Muscle of back (tissue), 11 donors: ENCODE measurements around the gene EPHB3. TPM values are rescaled to one million over a fixed set of nuclear protein-coding genes. Genes with fewer than 3 reads are reported as not detected.
"Not testable (repeated sequence)": the region's sequence is repeated elsewhere in the genome, so short reads cannot be mapped to it uniquely, and the experiment has no call there.

ENCODE experiments used
- DNase-seq, 3 donors: peaks; one replicate each; pipeline versions ENCODE4 v3.0.0 to v3.0.0-alpha.2; 2013
- polyA plus RNA-seq, 10 donors: library from polyadenylated mRNA; unstranded; fragments of 120-200 nt; gene quantifications; one replicate each; pipeline ENCODE4 v1.2.1, GENCODE V29; 2013; ENCODE audit not compliant: insufficient read length in 10 of 10

The EPHB3 gene
- polyA plus RNA-seq, 10 donors, result 25.8 to 54.4 (median 32.4) TPM

DNA sequence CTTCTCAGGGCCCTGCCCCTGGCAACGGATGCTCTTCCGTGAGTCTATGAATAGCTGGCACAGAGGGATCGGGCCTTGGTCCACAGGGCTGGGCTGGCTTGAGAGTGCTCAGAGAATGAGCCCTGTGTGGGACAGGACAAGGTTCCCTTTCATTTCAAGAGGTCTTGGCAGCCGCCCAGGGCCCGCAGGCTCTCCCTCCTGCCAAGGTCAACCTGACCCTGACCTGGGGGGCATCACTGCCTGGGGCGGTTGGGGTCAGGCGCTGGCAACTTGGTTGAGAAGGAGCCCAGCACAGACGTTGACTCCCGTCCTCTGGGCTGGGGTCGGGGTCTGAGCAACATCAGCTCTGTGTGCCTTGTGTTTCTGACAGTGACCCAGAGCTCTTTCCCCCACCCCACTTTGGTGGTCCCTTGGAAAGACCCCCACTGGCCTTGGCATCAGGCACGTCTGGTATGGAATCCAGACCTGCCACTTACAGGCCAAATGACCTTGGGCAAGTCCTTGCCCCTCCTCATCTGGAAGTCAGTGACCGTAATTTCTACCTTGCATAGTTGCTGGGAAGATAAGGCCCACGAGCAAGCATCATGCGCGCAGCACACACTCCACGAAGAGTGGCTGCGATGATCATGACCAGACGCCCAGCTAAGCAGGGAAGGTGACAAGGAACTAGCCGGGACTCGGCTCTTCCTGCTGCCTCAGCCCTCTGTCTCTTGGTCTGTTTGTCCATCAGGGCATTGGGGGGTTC lies 36.4 kb downstream of the EPHB3 start:
- DNase-seq, result no peak

DNA sequence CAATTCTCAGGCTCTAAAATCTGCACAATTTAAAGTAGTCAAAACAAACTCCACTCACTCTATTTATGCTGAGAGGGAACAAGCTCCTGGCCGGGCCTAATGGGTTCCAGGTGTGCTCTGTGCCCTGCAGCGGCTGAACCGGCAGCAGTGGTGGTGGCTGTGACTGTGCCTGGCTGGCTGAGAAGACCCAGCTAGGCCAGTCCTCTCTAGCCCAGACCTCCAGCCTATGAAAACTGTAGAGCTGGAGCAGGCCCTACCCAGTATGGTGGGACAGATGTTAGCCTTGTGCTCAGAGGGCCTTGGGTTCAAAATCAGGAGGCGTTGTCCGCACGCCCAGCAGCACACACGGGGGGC lies 37.0 kb downstream of the EPHB3 start:
- no peak for DNase-seq

DNA sequence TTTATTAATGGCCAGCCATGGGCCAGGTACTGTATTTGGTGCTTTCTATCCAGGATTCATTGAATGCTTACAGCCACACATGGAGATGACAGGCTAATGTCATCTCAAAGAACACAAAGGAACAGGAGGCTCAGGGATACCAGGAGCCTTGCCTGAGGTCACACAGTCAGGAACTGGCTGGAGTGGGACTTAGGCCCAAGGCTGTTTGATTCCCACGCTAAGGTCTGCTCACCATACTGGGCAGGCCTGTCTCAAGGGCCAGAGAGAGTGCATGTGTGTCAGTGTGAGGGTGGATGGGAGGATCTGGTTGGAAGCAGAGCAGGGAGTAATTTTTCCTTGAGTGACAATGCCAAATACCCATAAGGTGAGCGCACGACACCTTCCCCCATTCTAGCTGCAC lies 37.6 kb downstream of the EPHB3 start:
- DNase-seq, result no peak

DNA sequence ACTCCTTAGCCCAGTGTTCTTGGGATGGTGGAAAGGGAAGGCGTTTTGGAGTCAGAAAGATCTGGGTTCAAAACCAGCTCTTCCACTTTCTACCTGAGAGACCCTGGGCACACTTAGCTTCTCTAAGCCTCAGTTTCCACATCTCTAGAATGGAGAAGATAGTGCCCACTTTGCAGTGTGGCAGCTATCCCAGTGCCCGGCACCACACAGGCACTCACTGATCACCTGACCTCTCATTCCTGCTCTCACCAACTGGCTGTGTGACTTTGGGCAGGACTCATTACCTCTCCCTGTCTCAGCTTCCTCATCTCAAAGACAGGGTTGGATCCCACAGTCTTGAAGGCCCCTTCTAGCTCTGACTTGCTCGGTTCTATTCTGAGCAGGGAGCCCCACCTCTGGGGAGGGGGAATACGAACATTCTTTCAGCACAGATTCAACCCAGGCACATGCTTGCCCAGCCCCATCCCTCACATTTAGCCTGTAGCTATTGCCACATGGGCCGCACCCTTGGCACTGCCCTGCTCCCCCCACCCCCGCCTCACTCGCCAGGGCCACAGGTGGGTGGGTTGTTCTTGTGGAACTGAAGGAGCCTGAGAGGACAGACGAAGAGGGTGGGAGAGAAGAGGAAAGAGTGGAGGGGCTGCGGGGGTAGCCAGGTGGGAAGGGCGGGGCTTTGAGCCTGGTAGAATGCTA lies 39.2 kb downstream of the EPHB3 start:
- no peak for DNase-seq

DNA sequence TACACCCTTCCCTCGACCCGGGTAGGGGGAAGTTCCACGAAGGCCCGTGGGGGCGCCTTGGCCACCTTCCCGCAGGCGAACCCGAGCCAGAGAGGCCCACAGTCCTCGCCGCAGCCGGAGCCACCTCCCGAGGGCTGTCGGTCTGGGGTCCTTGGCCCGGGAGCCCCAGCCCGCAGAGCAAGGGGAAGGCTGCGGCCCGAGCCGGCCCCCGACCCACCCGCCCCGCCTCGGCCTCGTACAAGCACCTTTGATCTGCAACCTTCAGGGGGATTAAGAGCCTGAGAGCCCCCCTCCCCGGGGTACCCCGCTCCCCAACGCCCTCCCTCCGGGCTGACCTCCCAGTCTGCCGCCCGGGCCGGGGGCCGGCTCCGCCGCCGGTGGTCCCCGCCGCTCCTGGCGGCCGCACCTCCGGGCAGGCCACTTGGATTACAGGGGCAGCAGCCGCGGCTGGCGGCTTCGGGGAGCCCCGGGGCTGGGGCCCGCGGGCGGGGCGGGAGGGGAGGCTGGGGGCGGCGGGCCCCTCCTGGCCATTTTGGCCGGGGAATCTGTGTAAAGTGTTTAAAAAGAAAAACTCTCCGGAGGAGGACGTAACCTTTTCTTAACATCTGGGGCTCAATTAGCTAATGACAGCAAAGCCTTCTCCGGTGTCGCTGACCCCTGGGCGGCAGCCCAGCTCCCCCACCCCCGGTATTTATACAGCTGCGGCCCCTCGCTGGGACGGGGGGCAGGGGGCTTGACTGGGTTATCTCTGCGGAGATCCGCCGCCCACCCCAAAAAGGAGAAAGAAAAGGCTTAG lies 40.2 kb downstream of the EPHB3 start:
- no peak for DNase-seq

DNA sequence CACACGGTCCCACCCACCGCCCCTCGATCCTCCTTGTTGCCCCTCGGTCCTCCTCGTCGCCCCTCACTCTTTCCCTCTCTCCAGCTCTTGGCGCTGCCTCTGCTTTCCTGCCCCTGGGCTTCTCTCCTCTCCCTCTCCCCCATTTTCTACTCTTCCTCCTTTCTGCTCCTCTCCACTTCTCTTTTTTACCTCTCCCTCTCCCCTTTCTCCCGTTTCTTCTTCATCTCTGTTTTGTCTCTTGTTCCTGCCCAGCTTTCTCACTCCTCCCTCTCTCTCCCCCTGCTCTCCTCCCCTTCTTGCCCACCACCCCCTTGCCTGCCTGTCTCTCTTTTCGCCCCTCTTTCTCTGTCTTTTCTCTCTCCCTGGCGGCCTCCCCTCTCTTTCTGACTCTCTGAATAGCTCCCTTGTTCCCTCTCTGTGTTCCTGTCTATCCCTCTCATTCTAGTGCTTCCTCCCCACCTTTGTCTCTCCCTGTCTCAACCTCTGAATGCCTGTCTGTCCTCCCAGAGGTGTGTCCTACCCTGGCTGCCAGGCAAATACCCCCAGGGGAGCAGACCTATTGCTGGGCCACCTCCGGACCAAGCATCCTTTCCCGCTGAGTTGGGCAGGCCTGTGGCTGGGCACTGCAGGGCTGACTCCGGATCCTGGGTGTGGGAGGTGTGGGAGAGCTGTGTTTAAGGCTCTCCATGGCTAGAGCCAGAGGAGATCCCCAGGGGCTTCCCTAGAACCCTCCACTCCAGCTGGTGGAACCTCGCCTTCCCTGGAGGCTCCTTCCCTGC lies 41.0 kb downstream of the EPHB3 start:
- peak in 1 of 3 donors; percentile 79 for DNase-seq

DNA sequence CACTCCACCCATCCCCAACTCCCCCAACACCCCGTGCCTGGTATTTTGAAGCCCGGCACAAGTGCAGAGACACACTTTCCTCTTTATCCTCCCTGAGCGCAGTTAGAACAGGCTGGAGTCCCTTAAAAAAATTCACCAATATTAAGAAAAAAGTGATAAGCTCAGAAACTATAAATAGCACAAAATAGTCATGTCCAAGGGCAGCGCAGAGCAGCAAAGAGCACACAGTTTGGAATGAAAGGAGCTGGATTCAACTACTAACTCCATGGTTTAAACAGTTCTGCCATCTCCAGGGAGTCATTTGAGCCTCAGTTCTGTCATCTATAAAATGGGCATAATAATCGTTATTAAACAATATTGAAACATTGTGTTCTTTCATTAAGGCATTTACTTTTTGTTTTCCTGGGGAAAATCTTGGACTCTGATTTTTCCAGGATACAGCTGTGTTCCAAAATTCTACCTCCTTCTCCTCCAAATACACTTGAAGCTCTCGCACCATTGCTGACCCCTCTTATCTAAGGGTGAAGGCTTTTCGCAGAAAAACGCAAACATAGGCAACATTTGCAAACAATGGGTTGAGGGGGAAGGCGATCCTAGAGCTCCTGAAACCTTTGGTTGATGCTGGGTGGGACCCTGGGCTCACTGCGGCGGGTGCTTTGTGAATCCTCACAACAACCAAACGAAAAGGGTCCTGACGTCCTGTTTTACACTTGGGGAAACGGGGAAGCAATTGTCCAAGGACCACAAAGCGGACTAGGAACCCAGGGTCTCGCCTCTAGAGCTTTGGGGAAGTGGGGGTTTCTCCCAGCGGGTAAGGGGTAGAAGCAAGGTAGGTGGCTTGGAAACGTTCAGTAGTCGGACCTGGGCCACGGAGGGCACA lies 41.8 kb downstream of the EPHB3 start:
- peak in 1 of 3 donors; percentile 81 for DNase-seq

DNA sequence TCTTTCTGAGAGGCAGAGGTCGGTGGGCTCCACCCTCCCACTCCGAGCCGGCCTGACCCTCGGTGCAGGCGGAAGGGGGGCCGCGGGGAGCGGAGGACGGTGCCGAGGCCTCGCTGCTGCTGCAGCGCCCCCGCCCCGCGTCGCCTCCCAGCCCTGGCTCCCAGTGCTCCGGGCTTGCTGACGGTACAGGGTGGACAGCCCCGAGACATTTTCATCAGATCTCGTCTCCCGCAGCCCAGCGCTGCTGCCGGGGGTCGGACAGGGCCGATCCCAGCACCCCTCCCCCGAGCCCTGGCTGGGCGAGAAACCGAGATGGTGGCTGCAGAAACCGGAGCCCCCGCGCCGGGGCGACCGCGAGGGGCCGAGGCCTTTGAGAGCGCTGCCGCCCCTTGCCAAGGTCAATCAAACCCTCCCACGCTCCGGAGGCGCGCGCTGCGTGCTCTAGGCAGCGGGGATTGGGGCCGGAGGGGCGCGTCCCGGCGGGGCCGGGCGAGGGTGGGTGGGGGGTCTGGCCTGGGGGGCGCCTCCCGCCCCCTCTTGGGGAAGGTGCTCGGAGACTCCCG lies 42.5 kb downstream of the EPHB3 start:
- DNase-seq, result peak in 1 of 3 donors; percentile 84

DNA sequence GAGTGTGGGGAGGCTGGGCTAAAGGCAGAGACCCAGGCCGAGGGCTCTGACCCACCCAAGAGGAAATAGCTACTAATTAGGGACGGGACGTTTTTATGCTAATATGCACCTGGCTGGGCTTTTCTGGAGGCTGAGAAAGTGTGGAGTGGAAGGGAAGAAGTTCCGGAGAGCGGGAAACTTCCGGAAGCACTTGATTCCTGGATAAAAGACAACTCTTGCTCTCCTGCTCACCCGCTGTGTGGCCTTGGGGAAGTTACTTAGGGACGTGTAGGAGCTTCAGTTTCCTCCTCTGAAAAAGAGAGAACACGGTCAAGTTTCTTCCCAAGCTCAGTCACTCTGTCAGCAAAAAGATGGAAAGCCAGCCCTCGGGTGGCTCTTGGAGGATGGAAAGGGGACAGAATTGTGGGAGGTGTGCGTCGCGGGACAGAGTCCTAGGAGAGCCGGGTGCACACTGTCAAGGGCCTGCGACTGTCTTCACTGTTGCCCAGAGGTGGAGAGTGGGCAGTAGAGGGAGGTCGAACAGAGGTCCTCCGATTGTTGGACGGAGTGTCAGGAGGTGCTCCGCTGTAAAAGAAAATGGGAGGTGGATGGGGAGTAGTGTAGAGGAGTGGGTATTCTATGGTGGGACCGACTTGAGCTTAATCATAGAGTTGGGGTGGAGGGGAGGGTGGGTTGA lies 43.2 kb downstream of the EPHB3 start:
- DNase-seq, result peak in 1 of 3 donors; percentile 69

DNA sequence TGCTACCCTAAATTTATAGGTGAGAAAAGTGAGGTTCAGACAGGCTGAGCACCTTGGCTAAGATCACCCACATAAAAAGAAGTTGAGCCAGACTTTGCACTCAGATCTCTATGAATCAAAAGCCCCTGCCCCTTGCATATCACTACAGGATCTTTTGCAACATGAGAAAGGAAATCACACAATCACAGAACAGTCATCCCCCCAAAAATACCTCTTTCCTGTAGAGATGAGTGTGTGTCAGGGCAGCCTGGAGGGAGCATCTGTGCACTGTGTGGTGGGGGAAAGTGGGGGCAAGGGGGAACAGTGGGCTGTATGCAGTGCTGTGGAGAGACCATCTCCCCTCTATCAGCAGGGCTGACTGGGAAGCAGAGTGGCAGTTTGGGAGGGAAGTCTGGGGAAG lies 46.6 kb downstream of the EPHB3 start:
- no peak for DNase-seq

DNA sequence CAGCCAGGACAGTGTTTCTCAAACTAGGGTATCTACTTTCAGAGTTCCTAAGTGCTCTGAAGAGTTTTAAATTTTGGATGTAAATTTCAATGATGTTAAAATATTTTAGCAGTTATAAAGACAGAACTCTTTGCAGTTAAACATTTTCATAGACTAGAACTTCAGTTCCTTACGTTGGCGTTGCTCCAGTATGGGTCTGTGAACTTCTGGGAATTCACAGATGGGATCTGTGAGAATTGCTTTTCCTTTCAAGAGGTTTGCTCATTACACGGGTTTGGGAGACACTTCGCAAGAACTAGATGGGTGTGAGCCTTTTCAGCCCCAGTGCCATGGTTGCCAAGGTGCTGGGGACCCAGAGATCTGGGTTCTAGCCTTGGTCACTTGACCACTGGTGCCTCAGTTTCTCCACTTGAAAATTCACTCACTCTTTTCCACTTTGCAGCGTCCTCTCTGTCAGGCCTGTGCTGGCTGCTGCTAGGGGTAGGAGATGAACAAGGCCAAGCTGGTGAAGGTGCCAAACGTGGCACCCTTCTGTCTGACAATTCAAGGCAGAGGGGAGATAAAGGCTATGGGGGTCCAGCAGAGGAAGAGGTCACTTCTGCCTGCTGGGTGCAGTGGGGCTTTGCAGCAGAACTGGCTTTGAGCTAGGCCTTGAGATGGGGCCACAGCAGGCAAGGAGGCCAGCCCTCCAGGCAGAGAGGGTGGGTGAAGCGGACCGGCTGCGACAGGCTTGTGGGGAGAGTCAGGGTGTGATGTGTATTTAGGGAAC lies 48.1 kb downstream of the EPHB3 start:
- no peak for DNase-seq

DNA sequence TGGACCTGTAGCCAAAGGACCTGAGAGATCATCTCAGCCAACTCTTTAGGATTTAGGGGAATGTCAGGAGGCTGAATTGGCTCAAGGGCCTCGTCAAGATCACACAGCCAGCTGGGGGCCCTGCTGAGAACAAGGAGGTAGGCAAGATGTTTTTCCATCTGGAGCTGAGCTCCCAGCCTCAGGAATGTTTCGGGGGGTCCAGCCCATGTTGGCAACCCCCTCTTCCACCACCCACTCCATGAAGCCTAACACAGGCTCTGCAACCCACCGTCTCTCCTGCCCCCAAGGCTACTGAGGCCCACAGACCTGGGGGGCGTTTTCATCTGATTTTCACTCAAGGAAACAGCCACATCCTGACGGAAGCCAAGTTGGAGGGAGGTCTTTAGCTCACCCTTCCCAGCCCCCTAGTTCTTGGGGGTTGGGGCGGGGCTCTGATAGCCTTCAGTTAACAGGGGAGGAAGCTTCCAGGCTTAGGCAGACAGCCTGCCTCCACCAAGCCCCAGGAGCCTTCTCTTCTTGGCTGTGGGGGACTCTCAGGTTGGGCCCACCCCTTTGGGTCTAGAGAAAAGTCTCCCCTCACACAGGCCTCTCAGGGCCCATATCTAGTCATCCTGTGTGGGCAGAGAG lies 48.8 kb downstream of the EPHB3 start:
- peak in 1 of 3 donors; percentile 75 for DNase-seq

DNA sequence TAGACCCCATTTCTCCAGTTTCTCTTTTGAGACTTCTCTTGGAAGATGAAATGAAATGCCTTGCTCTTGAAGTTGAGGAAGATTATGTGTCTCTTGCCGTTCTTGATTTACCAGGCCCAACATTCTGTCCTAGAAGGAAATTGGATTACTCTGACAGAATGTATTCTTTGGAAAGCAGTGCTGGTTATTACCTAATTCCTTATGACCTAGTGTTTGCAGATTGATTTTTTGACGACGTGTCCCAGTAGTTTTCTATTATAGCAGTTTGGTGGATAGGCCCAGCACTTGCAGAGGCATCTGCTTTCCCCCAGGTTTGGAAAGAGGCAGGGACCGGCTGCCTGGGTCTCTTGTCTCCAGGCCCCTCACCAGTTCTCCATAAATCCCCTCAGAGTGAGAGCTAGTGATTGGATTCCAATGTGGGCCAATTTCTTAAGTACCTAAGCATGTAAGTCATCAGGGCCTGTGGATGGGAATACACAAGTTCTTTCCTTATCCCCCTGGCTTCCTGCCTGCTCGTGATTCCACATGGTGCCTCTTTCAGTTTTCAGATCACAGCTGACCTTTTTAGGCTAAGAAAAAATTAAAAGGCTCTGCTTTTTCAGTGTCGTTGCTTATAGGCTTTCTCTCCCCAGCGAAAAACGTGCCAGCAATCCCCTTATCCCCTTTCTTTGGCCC lies 50.2 kb downstream of the EPHB3 start:
- DNase-seq, result peak in 2 of 3 donors; percentile 86 to 94

DNA sequence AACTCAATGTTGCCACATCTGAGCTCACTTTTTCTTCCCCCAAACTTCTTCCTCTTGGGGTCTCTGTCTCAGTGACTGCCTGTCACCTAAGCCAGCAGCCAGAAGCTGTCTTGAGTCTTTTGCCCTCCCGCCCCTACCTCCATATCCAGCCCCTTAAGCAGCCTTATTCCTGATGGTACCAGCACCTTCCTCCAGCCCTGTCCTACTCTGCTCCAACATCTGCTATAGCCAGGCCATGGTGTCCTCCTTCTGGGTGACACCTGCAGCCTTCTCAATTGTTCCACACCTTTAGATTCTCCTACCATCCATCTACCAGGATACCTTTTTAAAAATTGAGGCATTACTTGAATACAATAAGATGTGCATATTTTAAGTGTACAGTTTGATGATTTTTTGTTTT lies 53.8 kb downstream of the EPHB3 start:
- no peak for DNase-seq

DNA sequence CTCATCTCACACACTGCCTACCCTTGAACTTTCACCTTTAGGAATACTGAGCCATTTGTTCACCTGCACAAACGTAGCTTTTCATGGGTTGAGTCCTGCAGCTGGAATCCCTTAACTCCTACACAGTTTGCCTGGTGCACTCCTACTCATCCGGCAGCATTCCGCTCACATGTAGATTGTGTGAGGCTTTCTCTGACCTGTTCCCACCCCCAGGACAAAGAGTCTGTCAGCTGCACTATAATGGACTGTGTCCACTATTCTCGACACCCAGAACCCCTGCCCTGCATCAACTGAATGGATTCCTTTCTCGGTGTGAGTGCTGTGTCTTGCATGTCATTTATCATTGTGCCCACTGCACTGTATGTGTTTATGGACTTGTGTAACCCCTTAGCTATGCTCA lies 54.9 kb downstream of the EPHB3 start:
- DNase-seq, result no peak

DNA sequence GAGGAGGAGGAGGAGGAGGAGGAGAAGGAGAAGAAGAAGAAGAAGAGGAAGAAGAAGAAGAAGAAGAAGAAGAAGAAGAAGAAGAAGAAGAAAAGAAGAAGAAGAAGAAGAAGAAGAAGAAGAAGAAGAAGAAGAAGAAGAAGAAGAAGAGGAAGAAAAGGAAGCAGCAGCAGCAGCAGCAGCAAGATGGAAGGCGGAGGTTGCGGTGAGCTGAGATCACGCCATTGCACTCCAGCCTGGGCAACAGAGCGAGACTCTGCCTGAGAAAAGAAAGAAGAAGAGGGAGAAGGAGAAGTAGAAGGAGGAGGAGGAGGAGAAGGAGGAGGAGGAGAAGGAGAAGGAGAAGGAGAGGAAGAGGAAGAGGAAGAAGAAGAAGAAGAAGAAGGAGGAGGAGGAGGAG lies 55.7 kb downstream of the EPHB3 start:
- DNase-seq, result not testable (repeated sequence)

DNA sequence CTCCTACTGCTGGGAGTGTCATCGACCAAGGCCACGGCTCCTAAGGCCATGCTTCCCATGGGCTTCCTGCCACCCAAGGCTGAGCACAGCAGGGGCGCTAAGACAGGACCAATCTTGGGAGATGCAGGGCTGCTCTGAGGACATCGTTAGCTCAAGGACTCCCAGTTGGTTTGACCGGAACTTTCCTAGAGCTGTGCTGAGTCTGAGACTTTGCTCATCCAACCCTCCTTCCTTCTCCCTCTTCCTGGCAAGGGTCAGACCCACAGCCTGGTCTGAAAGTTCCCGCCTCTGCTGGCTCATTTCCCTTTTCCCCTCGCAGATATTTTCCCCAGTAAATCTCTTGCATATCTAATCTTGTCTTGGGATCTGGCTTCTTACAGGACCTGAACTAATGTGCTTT lies 57.2 kb downstream of the EPHB3 start:
- DNase-seq, result peak in 1 of 3 donors; percentile 48

DNA sequence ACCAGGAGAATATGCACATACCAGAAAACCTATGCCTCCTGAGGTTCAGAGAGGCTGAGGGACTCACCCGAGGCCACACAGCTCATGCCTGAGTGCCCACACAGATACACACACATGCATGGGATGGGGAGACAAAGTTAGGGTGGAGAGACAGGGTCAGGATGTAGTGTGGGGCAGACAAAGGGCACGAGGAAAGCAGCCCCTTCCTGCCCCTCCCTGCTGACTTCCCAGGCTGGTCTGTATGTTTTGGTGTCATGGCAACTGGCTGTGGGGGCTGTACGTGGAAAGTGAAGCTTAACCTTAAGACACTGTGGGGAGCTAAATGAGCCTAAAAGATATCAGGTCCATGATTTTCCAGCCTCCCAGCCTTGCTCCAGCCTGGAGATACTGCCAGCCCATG lies 57.8 kb downstream of the EPHB3 start:
- peak in 1 of 3 donors; percentile 76 for DNase-seq
